ENCODE measurements around the gene CFAP77. TPM values are rescaled to one million over a fixed set of nuclear protein-coding genes. Genes with fewer than 3 reads are reported as not detected.

CFAP77 gene
- total RNA-seq, 1 donor from 2014 or later = not detected

DNA sequence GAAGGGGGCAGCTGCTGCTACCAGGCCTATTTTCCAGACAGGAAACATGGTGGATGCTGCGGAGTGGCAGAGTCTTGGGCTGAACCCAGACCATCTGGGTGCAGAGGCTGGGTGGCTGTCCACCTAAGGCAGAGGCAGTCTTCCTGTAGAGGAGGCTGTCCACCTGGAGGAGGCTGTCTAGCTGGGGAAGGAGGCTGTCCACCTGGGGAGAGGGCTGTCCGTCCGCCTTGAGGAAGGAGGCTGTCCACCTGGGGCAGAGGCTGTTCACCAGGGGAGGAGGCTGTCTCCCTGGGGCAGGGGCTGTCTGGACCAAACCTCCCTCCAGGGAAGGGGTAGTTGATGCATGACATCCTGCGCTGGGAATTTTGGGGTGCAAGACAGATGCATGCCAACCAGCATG is 133.2 kb downstream of the CFAP77 start:
- intact Hi-C loops (cut with micrococcal nuclease) = no loop called here
- no peaks in the 10 kb centered on the region for H3K4me1 Mint-ChIP-seq (ENCODE audit: low read depth)
- H3K27me3 Mint-ChIP-seq (ENCODE audit: low read depth) = peaks cover 8% of the 10 kb centered on the region
- no peak overlapping the region for H3K27ac Mint-ChIP-seq
- DNase-seq (ENCODE audit: low spot score) = no peak
- no peak overlapping the region for H3K4me3 Mint-ChIP-seq (ENCODE audit: low read depth)
- no peaks in the 10 kb centered on the region for H3K9me3 Mint-ChIP-seq
- no peaks in the 10 kb centered on the region for H3K36me3 Mint-ChIP-seq (ENCODE audit: low read depth)

DNA sequence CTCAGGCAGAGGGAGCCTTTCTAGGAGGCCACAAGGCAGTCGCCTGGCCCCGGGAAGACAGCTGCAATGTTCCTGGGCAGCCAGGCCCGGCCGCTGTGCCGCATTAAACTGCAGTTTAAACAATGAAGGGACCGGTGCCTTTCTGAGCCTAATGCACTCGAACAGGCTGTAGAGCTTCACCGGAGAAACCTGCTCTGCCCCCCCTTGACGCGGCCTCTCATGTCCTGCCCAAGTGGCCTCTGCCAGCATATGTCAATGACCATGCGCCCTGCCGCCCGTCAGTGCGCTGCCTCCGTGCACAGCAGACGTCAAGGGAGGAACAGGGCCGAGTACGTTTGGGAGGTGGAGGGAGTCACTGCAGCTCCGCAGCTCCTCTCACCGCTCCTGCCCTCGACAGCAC is 133.9 kb downstream of the CFAP77 start:
- DNase-seq (ENCODE audit: low spot score) = no peak
- intact Hi-C loops (cut with micrococcal nuclease) = no loop called here
- Mint-ChIP-seq H3K4me1 (ENCODE audit: low read depth) (no peaks in the 10 kb centered on the region), H3K27me3 (ENCODE audit: low read depth) (peaks cover 8% of the 10 kb centered on the region), H3K4me3 (ENCODE audit: low read depth) (no peak overlapping the region), H3K27ac (no peak overlapping the region), H3K36me3 (ENCODE audit: low read depth) (no peaks in the 10 kb centered on the region), H3K9me3 (no peaks in the 10 kb centered on the region)

- no peaks in the 10 kb centered on the region for H3K4me1 Mint-ChIP-seq (ENCODE audit: low read depth)
- intact Hi-C loops (cut with micrococcal nuclease) = no loop called here
- H3K4me3 Mint-ChIP-seq (ENCODE audit: low read depth) = no peak overlapping the region
- no peaks in the 10 kb centered on the region for H3K9me3 Mint-ChIP-seq
- peaks cover 10% of the 10 kb centered on the region for H3K27me3 Mint-ChIP-seq (ENCODE audit: low read depth)
- no peak overlapping the region for H3K27ac Mint-ChIP-seq
- no peaks in the 10 kb centered on the region for H3K36me3 Mint-ChIP-seq (ENCODE audit: low read depth)
- no peak for DNase-seq (ENCODE audit: low spot score)
Measured at GRCh38 chr9:132545578-132545977, 135.6 kb downstream of the CFAP77 start.

GRCh38 chr9:132546148-132547051 is 136.4 kb downstream of the CFAP77 start:
- no peaks in the 10 kb centered on the region for H3K4me1 Mint-ChIP-seq (ENCODE audit: low read depth)
- no peak overlapping the region for H3K27ac Mint-ChIP-seq
- no peaks in the 10 kb centered on the region for H3K9me3 Mint-ChIP-seq
- DNase-seq (ENCODE audit: low spot score) = no peak
- intact Hi-C loops (cut with micrococcal nuclease) = no loop called here
- H3K36me3 Mint-ChIP-seq (ENCODE audit: low read depth) = no peaks in the 10 kb centered on the region
- no peak overlapping the region for H3K4me3 Mint-ChIP-seq (ENCODE audit: low read depth)
- H3K27me3 Mint-ChIP-seq (ENCODE audit: low read depth) = peaks cover 10% of the 10 kb centered on the region

DNA sequence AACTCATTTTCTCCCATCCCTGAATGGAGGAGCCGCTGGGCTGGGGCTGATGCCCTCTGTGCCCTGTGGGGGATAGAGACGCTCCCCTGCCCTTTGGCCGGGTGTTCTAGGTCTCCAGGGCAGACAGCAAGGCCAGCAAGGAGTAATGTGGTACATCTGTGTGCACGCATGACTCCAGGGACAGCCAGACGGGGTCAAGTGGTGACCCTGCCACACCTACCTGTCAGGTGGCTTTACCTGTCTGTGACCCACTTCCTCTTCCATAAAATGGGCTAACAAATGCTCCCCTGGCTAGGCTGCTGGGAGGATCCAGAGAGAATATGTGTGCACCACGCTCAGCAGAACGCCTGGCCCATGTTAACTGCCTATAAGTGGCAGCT is 137.0 kb downstream of the CFAP77 start:
- H3K27me3 Mint-ChIP-seq (ENCODE audit: low read depth) = peaks cover 10% of the 10 kb centered on the region
- H3K27ac Mint-ChIP-seq = no peak overlapping the region
- H3K36me3 Mint-ChIP-seq (ENCODE audit: low read depth) = no peaks in the 10 kb centered on the region
- intact Hi-C loops (cut with micrococcal nuclease) = no loop called here
- H3K9me3 Mint-ChIP-seq = no peaks in the 10 kb centered on the region
- no peaks in the 10 kb centered on the region for H3K4me1 Mint-ChIP-seq (ENCODE audit: low read depth)
- no peak for DNase-seq (ENCODE audit: low spot score)
- H3K4me3 Mint-ChIP-seq (ENCODE audit: low read depth) = no peak overlapping the region

DNA sequence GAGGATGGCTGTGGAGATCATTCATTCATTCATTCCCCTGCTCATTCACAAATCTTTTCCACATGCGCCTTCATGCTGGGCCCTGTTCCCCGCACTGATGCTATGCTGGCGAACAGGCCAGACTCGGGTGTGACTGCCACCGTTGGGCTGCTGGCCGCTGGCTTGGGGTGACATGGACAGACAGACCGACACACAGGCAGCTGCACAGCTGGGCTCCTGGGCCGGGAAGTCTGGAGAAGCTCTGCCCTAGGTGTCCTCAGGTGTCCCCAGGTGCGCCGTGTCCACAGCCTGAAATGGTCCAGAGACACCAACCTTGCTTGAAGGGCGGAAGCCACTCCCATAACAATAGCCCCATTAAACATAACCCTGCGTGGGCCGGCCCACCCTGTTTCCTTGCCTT is 137.4 kb downstream of the CFAP77 start:
- Mint-ChIP-seq H3K9me3 (no peaks in the 10 kb centered on the region), H3K4me1 (ENCODE audit: low read depth) (no peaks in the 10 kb centered on the region), H3K27me3 (ENCODE audit: low read depth) (peaks cover 10% of the 10 kb centered on the region), H3K27ac (no peak overlapping the region), H3K4me3 (ENCODE audit: low read depth) (no peak overlapping the region), H3K36me3 (ENCODE audit: low read depth) (no peaks in the 10 kb centered on the region)
- intact Hi-C loops (cut with micrococcal nuclease) = no loop called here
- DNase-seq (ENCODE audit: low spot score) = no peak

DNA sequence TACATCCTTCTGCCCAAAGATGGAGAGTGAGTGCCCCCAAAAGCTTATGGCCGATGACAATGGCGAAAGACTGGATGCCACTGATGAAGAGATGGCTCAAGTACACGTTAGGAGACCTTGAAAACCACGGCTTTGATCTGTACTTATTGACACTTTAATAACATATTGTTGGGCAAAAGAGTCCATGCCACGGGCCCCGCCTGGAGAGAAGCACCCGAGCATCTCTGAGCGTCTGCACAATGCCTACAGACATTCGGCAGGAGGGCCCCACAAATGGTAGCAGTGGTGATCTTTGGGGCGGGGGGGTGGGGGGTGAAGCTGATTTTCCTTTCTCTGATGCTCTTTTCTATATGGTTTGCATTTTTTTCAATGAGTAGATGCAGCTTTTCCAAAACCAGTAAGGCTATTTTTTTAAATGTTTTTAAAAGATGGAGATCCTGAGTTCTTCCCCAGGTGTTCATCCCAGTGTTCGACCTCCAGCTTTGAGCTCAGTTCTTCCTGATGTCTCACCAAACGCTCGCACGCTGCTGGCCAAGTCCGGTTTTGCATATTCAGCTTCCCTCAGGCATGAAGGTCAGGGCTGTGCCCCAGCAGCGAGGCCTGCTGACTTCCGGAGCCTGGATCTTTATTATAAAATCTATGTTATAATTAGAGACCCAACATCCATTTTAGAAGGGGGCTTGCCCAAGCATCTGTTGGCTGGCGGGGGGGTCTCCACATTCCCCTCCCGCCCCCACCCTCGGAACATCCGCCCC is 138.1 kb downstream of the CFAP77 start:
- DNase-seq (ENCODE audit: low spot score) = no peak
- Mint-ChIP-seq H3K36me3 (ENCODE audit: low read depth) (no peaks in the 10 kb centered on the region), H3K27me3 (ENCODE audit: low read depth) (peaks cover 10% of the 10 kb centered on the region), H3K9me3 (no peaks in the 10 kb centered on the region), H3K4me3 (ENCODE audit: low read depth) (no peak overlapping the region), H3K27ac (no peak overlapping the region), H3K4me1 (ENCODE audit: low read depth) (no peaks in the 10 kb centered on the region)
- intact Hi-C loops (cut with micrococcal nuclease) = no loop called here

- Mint-ChIP-seq H3K9me3 (no peaks in the 10 kb centered on the region), H3K4me3 (ENCODE audit: low read depth) (no peak overlapping the region), H3K27me3 (ENCODE audit: low read depth) (peaks cover 8% of the 10 kb centered on the region), H3K4me1 (ENCODE audit: low read depth) (no peaks in the 10 kb centered on the region), H3K36me3 (ENCODE audit: low read depth) (no peaks in the 10 kb centered on the region), H3K27ac (no peak overlapping the region)
- DNase-seq (ENCODE audit: low spot score) = no peak
- intact Hi-C loops (cut with micrococcal nuclease) = no loop called here
Measured at GRCh38 chr9:132548751-132549640, 139.0 kb downstream of the CFAP77 start.

- Mint-ChIP-seq H3K4me1 (ENCODE audit: low read depth) (no peaks in the 10 kb centered on the region), H3K9me3 (no peaks in the 10 kb centered on the region), H3K27ac (no peak overlapping the region), H3K36me3 (ENCODE audit: low read depth) (no peaks in the 10 kb centered on the region), H3K4me3 (ENCODE audit: low read depth) (no peak overlapping the region), H3K27me3 (ENCODE audit: low read depth) (peaks cover 4% of the 10 kb centered on the region)
- DNase-seq (ENCODE audit: low spot score) = no peak
- intact Hi-C loops (cut with micrococcal nuclease) = no loop called here
Measured at GRCh38 chr9:132551556-132551955, 141.5 kb downstream of the CFAP77 start.

DNA sequence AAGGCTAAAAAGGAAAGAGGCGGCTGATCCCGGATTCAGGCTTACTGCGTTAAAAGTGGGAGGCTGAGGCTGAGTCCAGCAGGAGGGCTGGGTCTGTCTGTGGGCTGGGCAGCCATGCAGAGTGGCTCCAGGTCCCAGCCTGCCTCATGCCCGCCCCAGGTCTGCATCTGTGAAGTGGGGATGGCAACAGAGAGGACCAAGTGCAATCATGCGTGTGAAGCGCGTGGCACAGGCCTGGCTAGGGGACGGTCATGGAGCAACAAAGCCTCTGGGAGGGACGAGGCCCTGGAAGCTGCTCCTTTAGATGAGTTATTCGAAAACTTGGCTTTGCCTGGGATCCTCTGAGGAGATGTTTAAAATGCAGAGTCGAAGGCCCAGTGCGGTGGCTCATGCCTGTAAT is 142.0 kb downstream of the CFAP77 start:
- no peak overlapping the region for H3K4me3 Mint-ChIP-seq (ENCODE audit: low read depth)
- no peaks in the 10 kb centered on the region for H3K4me1 Mint-ChIP-seq (ENCODE audit: low read depth)
- H3K27me3 Mint-ChIP-seq (ENCODE audit: low read depth) = peaks cover 4% of the 10 kb centered on the region
- H3K36me3 Mint-ChIP-seq (ENCODE audit: low read depth) = no peaks in the 10 kb centered on the region
- intact Hi-C loops (cut with micrococcal nuclease) = no loop called here
- DNase-seq (ENCODE audit: low spot score) = no peak
- H3K27ac Mint-ChIP-seq = no peak overlapping the region
- no peaks in the 10 kb centered on the region for H3K9me3 Mint-ChIP-seq

DNA sequence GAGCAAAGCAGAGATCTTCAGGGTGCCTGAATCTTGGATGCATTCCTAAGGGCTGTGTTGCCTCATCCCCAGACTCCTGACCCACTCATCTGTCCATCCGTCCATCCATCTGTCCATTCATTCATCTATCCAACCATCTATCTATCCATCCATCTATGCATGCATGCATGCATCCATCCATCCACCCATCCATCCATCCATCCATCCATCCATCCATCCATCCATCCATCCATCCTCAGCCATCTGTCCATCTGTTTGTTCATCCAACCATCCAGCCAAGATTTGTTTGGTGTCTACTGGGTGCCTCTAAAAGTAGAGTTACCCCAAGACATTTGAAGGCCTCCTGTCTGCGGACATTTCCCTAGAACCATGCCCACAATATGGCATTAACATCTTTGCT is 144.7 kb downstream of the CFAP77 start:
- H3K27ac Mint-ChIP-seq = no peak overlapping the region
- H3K27me3 Mint-ChIP-seq (ENCODE audit: low read depth) = peaks cover 5% of the 10 kb centered on the region
- no peaks in the 10 kb centered on the region for H3K36me3 Mint-ChIP-seq (ENCODE audit: low read depth)
- intact Hi-C loops (cut with micrococcal nuclease) = no loop called here
- no peaks in the 10 kb centered on the region for H3K4me1 Mint-ChIP-seq (ENCODE audit: low read depth)
- no peak for DNase-seq (ENCODE audit: low spot score)
- no peaks in the 10 kb centered on the region for H3K9me3 Mint-ChIP-seq
- H3K4me3 Mint-ChIP-seq (ENCODE audit: low read depth) = no peak overlapping the region

- Mint-ChIP-seq H3K9me3 (no peaks in the 10 kb centered on the region), H3K27ac (no peak overlapping the region), H3K4me3 (ENCODE audit: low read depth) (no peak overlapping the region), H3K27me3 (ENCODE audit: low read depth) (peaks cover 5% of the 10 kb centered on the region), H3K4me1 (ENCODE audit: low read depth) (no peaks in the 10 kb centered on the region), H3K36me3 (ENCODE audit: low read depth) (no peaks in the 10 kb centered on the region)
- intact Hi-C loops (cut with micrococcal nuclease) = no loop called here
- DNase-seq (ENCODE audit: low spot score) = no peak
Measured at GRCh38 chr9:132555528-132555927, 145.5 kb downstream of the CFAP77 start.

Data from activated T-helper 2 cell treated with anti-CD3 and anti-CD28 coated beads, Interferon-gamma antibody, Interleukin-2, Interleukin-4, amounts not matched to agents 10 μg/mL and 5 μg/mL and 100 μg/mL, durations not matched to agents 14 hours and 24 hours and 36 hours (primary cell).